Cerebellar nuclear complex (tissue), 1 donor: ENCODE results near the gene KEAP1.
A peak's percentile ranks its signal among the peaks of the same experiment; 100 is the strongest.
"Not testable (repeated sequence)": the region's sequence is repeated elsewhere in the genome, so short reads cannot be mapped to it uniquely, and the experiment has no call there.

ENCODE experiments used
- DNase-seq, 2 experiments: peaks; one replicate each; lab custom pipeline; 2025; lab: John Stamatoyannopoulos, UW

KEAP1 gene

DNA sequence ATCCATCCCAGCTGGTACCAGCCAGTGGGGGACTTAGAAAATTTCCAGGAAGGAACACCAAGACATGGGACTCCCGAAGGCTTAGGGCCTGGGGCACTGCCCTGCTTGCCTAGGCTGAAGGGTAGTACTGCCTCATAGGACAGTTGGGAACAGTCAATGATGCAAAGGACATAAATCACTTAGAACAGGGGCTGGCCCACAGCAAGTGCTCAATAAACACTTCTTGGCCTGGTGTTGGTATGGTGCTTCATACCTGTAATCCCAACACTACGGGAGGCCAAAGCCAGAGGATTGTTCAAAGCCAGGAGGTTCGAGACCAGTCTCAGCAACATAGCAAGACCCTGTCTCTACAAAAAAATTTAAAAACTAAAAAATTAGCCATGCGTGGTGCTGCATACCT is 5.8 kb downstream of the KEAP1 start:
- DNase-seq: no peak

DNA sequence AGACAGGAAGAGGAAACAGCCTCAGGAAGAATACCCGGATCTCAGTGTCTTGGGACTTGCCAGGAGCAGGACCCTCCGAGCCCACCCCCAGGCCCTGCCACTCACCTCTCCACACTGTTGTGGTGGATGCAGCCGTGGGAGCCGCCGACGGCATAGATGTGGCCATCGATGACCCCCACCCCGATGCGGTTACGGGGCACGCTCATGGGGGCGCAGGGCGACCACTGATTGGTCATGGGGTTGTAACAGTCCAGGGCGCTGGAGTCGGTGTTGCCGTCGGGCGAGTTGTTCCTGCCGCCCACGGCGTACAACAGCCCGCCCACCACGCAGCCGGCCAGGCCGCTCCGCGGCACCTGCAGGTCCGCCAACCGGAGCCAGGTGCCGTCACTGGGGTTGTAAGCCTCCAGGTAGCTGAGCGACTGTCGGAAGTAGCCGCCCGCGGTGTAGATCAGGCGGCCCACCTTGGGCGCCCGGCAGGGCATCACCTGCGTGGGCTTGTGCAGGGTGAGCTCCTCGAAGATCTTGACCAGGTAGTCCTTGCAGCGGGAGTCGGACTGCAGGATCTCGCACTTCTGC is 11.6 kb downstream of the KEAP1 start:
- no peak for DNase-seq

- no peak for DNase-seq
Observed at GRCh38 chr19:10486551-10486950, 16.6 kb downstream of the KEAP1 start.

DNA sequence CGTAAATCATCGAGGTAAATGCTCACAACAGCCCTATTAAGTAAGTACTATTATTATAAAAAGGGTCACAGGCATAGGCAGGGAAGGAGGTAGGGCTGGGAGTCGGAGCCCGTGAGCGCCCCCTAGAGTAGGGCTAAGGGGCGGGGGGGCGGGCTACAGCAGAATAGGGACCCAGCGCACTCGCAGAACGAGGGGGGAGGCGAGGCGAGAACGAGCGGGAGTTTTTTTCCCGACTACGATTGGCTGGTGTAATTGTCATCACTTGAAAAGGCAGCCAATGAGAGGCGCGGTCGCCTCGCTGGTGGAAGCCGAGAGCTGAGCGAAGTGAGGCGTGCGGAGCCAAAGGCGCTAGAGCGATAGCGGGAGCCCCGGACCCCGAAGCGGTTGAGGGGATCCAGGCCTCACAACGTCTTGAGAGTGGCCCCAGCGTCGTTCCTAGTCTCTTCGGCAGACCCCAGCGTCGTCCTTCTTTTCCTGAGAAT is 24.2 kb downstream of the KEAP1 start:
- DNase-seq: peak; percentile 27 to 94

DNA sequence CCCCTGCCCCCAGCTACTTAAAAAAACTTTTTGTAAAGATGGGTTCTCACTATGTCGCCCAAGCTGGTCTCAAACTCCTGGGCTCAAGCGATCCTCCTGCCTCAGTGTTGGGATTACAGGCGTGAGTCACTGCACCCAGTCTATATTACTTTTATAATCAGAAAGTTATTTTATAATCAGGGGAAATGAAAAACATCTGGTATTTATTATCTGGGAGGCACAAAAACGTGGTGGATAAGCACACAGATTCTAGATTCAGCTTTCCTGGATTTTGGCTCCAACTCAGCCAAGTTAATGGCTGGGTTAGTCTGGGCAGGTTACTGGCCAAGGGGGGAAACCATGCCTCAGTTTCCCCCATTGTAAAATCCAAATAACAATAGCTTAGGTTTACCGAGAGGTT is 24.7 kb downstream of the KEAP1 start:
- no peak for DNase-seq

DNA sequence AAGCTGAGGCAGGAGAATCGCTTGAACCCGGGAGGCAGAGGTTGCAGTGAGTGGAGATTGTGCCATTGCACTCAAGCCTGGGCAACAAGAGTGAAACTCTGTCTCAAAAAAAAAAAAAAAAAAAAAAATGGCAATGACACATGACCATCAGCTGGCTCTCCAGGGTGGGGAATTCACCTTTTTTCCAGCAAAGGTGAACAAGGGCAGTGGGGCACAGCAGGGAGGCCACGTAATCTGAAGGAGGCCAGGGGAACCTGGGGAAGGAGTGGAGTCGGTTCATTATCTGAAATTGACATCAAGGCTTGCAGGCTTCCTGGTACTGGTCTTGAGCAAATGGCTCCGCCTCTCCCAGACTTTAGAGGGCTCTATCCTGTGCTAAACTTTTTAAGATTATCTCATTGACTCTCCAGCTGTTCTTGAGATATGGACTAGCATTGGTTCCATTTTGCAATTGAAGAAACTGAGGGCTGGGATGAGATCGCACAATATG is 28.1 kb downstream of the KEAP1 start:
- no peak for DNase-seq

DNA sequence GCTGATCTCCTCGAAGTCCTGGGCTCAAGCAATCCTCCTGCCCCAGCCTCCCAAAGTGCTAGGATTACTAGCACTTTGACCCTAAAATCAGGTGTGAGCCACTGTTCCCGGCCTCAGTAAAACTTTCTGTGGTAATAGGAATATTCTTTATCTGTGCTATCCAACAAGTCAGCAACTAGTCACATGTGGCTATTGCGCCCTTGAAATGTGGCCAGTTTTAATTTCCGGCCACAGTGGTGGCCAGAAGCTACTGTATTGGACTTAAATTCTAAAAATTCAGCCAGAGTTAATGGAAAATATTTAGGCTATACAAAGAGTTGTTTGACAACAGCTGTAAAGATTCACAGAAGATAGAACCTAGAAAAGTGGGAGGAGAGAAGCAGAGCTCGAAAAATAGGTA is 30.0 kb downstream of the KEAP1 start:
- DNase-seq: no peak

- no peak for DNase-seq
Observed at GRCh38 chr19:10471909-10472308, 31.2 kb downstream of the KEAP1 start.

- no peak for DNase-seq
Observed at GRCh38 chr19:10468133-10468532, 35.0 kb downstream of the KEAP1 start.

DNA sequence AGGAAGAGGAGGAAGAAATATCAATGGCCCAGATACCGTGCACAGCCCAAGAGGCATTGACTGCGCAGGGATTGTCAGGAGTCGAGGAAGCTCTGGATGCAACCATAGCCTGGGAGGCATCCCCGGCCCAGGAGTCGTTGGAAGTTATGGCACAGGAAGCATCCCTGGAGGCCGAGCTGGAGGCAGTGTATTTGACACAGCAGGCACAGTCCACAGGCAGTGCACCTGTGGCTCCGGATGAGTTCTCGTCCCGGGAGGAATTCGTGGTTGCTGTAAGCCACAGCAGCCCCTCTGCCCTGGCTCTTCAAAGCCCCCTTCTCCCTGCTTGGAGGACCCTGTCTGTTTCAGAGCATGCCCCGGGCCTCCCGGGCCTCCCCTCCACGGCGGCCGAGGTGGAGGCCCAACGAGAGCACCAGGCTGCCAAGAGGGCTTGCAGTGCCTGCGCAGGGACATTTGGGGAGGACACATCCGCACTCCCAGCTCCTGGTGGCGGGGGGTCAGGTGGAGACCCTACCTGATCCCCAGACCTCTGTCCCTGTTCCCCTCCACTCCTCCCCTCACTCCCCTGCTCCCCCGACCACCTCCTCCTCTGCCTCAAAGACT is 36.0 kb downstream of the KEAP1 start:
- DNase-seq: no peak

DNA sequence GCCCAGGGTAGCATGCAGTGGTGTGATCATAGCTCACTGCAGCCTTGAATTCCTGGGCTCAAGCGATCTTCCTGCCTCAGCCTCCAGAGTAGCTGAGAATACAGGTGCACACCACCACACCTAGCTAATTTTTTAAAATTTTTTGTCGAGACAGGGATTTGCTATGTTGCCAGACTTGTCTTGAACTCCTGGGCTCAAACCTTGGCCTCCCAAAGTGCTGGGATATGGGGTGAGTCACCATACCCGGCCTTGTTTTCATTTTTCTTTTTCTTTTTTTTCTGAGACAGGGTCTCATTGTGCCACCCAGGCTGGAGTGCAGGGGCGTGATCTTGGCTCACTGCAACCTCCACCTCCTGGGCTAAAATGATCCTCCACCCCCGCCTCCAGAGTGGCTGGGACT is 38.7 kb downstream of the KEAP1 start:
- DNase-seq: no peak

DNA sequence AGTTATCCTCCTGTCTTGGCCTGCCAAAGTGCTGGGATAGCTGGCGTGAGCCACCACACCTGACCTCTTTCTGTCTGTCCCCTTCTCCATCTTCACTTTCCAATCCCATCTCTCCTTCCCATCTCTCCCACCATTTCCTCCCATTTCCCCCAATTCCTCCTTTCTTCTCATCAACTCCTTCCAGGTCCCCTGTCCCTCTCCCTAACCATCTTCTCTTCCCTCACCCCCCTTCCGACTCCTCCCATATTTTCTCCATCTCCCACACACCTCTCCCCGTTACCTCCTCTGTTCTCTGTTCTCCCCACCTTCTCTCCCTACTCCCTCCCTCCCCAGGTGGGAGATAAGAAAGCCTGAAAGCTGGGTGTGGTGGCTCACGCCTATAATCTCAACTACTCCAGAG is 40.6 kb downstream of the KEAP1 start:
- no peak for DNase-seq

DNA sequence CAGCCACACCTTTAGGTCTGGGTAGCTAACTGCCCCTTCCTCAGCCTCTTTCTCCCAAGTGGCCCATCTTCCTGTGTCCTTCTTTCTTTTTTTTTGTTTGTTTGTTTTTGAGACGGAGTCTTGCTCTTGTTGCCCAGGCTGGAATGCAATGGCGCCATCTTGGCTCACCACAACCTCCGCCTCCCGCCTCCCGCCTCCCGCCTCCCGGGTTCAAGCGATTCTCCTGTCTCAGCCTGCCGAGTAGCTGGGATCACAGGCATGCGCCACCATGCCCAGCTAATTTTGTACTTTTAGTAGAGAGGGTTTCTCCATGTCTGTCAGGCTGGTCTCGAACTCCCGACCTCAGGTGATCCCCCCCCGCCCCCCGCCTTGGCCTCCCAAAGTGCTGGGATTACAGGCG is 41.1 kb downstream of the KEAP1 start:
- DNase-seq: not testable (repeated sequence)

- DNase-seq: peak; percentile 13 to 44
Observed at GRCh38 chr19:10461047-10461949, 41.9 kb downstream of the KEAP1 start.

- DNase-seq: no peak
Observed at GRCh38 chr19:10460714-10461046, 42.5 kb downstream of the KEAP1 start.

- not testable (repeated sequence) for DNase-seq
Observed at GRCh38 chr19:10458733-10459132, 44.4 kb downstream of the KEAP1 start.

DNA sequence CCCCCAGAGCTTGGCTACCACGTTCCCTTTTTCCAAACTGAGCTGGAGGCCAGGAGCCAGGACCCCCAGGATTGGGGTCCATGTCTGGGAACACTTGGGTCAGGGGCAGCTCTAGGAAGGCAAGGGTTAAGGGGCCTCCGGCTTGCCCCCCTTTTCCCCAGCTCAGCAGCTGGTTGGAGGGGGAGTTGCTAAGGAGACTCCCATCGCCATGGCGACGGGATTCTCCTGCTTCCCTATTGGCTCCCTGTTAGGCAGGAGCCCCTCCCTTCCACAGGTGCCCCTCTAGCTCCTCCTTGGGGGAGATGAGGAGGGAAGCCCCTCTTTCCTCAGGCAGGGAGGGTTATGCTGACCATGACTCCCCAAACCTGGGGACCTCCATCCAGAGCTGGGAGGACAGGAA is 48.9 kb downstream of the KEAP1 start:
- peak in 1 of 2 experiments; percentile 29 for DNase-seq

DNA sequence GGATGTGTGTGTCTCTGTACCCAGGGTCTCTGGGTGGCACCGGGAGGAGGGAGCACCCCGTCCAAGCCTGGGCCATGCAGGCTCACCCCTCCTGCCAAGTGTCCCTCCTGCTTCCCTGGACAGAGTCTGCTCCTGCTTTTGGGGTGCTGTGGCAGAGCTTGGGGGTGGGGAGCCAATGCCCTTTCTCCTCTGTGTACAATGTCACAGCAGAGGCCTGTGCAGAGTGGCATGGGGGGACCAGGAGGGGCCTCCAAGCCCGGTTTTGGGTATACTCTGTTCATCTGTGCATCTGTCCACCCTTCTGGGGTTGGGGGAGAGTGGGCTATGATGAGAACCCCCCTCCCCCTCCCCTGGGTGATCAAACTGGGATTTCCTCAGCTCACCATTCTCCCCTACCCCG is 49.3 kb downstream of the KEAP1 start:
- DNase-seq: no peak

GRCh38 chr19:10452726-10453618 is 50.2 kb downstream of the KEAP1 start:
- DNase-seq: no peak

GRCh38 chr19:10450853-10451609 is 52.1 kb downstream of the KEAP1 start:
- DNase-seq: no peak

DNA sequence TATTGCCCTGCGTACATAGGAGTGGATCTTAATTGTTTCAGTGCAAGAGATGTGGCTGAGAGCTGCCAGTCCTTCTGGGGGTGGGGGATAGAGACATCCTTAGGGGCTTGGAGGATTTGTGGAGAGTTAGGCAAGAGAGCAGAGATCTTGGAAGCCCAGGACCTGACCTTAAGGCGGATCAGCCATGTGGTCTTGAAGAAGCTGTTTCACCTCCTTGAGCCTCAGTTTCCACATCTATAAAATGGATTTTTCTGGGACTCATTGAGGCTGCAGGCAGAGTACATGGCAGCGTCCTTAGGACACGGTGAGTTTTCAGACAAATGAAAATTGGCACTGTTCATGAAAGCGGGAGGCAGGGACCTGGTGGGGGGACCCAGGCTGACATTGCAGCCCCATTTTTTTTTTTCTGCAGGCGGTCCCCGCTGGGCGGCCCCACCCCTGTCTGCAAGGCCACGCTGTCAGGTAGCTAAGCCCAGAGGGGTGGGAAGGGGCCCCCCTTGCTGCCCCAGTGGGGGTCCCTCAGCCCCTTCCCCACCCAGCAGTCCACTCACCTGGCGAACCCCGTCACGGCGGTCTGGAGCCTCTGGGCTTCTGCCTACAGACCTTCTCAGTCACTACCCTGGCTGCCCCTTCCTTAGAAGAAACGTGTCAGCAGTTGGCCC is 52.8 kb downstream of the KEAP1 start:
- no peak for DNase-seq
